Activated CD8-positive, alpha-beta memory T cell treated with anti-CD3 and anti-CD28 coated beads, Interleukin-2, amount 50 U/mL, for 24 hours (primary cell): ENCODE data around the gene CCM2.
"Not testable (repeated sequence)": the region's sequence is repeated elsewhere in the genome, so short reads cannot be mapped to it uniquely, and the experiment has no call there.

Source experiments
- DNase-seq: peaks from one replicate; pipeline ENCODE4 v3.0.0-alpha.2; 2020; ENCODE audit errors: extremely low read depth

Gene CCM2

DNA sequence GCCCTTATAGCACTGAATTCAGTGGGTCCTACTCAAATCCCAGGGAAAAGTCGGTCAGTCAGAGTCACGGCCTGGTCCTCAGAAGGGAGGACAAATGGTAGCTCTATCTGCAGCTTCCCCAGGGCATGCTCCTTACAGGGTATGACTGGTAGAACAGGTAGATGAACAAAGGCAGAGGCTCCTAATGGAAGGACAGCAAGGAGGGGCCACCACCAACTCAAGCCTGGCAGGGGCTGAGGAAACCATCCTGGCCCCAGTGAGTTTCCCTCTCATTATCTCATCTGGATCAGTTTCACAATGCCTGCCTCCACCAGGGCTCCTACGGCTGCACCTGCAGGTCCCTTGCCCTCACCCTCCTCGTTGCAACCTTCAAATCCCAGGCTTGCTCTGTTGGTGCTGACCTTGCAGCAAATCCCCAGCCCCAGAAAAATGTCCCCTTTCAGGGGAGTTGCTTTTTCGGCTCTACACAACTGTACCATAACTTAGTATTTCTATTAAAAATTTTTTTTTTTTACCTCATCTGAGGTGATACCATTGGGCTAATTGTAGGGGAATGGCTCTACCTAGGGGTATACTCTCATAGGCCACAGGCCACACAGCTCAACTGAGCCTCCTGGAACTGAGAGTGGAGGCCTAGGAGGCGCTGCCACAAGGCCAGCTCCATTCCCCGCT lies 18.8 kb upstream of the CCM2 start:
- no peak for DNase-seq

DNA sequence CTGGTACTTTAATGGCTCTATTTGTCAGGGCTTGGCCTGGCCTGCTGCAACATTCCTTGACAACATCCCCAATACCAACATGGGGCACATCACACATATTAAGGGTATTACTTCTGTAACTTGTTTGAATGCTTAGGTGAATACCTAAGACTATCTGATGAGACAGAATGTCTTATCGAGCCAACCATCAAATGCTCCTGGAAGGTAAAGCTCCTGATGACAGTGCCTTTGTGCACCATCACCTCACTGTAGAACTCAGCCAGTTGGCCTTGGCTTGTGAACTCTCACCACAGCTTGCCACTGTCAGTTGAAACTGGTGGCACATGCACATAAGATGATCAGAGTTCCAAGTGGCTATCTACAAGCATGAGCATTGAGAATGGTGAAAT lies 17.5 kb upstream of the CCM2 start:
- DNase-seq: no peak

DNA sequence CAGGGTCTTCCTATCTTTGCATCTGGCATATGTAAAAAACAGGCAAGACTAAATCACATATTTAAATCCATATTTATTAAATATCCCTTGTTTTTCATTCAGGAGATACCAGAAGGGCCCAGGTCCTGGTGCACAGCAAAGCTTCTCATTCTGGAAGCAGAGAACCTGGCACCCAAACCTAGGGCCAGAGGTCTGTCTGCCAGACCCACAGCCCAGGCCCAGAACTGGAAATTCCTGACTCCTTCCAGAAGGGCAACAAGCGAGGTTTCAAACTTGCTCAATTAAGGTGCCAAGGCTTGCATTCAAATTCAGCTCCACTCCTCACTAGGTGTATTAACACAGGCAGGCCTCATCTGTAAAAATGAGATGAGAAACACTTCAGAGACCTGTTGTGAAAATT lies 17.0 kb upstream of the CCM2 start:
- DNase-seq: no peak

DNA sequence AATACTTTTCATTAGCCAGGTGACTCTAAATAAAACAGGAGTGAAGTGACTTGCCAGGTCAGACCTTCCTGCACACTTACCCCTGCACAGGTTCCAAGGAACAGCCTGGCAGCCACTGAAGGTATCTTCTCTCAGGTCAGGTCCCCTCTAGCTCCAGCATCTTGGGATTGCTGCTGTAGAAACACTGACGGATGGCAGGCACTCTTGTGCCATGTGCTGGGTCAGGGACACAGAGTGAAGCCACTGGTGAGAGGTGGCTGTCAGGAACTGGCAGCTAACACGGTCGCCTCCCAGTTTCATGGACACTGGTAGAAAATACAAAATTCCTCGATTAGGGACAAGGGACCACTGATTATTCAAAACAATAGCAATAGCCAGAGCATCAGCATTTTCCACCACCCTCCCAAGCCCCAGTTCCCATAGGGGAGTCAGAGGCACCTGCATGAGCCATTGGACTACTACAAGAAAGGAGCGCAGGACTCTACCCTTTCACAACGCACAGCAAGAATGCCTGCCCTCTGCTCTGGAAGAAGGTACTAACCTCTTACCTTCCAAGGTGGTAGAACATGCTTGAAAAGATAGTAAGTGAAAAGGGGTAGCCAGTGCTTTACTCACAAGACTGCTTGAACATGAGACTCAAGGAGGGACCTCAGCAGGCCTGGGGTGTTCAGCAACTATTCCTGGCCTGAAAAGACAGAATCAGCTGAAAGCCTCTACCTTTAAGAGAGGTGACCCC lies 16.1 kb upstream of the CCM2 start:
- no peak for DNase-seq

DNA sequence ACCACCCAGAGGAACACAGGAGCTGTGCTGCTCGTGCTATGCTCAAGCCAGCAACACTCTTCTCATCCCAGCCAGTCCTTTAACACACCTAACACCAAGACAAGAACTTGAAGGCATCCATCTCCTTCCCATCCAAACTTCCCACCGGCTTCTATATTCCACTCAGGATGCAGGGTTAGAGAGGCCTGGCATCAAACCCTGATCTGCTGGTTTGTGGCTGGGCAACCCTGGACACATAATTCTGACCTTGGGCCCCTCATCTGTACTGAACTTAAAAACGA lies 15.6 kb upstream of the CCM2 start:
- no peak for DNase-seq

DNA sequence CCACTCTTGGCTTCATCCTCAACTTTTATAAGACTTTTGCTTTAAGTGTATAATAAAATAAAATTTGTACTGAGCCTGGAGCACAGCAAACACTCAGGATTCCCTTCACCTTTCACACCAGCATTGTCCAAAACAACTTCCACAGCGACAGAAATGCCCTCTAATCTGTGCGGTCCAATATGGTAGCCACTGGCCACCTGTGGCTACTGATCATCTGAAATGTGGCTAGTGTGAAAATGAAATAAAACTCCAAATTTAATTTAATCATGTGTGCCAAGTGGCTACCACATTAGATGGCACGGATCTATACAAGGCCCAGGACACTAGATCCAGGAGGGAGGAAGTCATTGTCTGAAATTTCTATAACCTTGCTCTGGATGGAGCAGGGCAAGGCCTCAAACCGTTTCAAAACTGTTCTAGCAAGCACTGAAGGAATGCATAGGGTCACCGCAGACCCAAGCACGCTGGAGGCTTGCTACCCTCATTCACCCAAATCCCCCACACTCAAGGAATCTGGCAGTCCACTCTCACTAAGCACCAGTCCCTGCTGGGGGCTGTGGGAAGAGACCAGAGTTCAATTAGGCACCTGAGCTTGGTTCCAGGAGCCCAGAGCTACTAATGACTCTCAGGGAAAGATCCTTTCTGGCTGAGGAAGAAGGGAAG lies 14.8 kb upstream of the CCM2 start:
- DNase-seq: no peak

DNA sequence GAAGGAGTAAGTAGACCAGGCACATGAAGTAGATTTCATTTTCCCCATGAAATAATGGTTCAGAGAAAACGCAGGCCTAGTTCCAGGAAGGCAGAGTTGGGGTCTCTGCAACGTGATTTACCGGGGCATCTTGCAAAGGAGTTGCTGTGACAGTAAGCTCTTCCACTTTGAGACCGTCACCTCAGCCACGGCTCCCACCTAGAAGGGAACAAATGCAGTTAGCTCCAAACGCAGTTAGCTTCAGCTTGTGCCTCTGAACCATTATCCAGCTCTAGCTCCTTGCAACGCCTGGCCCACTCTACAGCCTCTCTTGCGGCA lies 14.1 kb upstream of the CCM2 start:
- no peak for DNase-seq

DNA sequence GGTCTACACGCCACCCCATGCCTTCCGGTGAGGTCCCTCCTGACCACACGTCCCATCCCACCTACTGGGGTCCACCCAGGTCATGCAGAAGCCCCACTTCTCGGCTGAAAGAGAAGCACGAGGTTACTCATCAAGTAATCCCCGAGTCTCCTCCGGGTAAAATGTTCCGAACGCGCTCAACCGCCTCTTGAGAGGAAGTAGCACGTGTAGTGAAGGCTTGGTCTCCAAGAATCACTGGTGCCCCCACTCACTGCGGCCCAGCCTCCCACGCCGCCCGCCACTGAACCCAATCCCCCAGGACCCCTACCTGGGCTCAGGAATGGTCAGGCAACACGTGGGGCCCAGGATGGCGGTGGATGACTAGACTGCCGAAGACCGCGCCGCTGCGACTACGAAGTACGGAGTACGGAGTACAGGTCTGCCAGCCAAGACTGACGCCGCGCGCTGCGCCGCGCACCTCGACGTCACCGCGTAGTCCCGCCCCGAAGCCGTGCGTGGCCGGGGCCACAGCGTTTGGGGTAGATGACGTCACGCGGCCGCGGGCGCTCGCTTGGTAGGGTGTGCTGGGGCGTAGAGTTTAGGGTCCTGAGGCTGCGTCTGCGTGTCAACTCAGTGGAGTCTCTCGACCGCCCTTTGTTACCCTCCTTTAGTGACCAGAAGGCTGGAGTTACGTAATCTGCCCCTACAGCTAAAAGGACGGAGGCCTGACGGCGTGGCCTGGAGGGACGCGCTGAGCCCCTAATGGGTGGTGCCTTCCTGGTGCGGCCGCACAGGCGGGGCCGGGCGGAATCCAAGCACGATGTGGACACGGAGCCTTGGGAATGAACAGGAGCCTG lies 13.6 kb upstream of the CCM2 start:
- peak; percentile 83 for DNase-seq

DNA sequence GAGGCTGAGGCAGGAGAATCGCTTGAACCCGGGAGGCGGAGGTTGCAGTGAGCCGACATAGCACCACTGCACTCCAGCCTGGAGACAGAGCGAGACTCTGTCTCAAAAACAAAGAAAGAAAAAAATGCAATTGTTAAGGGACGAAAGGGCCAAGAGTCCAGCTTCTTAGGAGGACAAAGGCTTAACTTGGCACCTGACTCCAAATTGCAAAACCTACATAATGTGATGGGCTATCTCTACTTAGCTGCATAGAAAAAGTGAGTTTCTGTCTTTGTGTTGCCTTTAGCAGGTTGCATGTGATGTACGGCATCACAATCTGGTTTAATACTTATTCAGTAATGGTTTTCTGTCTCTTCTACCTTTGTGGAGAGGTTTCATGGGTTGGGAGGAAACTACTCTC lies 12.5 kb upstream of the CCM2 start:
- no peak for DNase-seq

DNA sequence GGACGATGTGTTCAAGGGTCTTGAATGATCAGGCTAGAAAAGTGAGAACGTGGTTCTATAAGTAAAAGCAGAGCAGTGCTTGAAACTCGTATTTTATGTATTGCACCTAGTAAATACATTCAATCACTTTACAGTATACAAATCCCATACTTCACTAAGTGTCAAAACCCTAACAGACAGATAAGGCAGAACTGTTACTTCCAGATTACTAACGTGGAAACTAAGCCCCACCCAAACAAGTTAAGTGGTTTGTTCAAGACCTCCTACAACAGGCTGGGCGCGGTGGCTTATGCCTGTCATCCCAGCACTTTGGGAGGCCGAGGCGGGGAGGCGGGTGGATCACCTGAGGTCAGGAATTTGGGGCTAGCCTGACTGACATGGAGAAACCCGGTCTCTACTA lies 12.0 kb upstream of the CCM2 start:
- DNase-seq: no peak

DNA sequence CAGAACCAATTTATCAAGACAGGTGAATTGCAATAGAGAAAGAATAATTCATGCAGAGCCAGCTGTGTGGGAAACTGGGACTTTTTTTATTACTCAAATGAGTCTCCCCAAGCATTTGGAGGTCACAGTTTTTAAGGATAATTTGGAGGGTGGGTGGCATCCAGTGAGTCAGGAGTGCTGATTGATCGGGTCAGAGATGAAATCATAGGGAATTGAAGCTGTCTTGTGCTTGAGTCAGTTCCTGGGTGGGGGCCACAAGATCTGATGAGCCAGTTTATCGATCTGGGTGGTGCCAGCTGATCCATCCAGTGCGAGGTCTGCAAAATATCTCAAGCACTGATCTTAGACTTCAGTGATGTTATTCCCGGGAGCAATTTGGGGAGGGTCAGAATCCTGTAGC lies 11.3 kb upstream of the CCM2 start:
- no peak for DNase-seq

DNA sequence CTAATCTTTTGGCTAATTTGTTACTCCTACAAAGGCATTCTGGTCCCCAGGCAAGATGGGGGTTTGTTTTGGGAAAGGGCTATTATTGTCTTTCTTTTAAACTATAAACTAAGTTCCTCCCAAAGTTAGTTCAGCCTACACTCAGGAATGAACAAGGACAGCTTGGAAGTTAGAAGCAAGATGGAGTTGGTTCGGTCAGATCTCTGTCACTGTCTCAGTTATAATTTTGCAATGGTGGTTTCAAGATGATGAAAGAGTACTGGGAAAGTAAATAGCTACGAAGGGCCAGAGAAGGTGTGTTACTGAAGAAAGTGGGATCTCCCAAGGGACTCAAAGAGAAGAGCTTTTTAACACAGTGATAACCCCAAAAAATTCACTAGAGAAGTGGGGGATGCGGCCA lies 10.9 kb upstream of the CCM2 start:
- no peak for DNase-seq

DNA sequence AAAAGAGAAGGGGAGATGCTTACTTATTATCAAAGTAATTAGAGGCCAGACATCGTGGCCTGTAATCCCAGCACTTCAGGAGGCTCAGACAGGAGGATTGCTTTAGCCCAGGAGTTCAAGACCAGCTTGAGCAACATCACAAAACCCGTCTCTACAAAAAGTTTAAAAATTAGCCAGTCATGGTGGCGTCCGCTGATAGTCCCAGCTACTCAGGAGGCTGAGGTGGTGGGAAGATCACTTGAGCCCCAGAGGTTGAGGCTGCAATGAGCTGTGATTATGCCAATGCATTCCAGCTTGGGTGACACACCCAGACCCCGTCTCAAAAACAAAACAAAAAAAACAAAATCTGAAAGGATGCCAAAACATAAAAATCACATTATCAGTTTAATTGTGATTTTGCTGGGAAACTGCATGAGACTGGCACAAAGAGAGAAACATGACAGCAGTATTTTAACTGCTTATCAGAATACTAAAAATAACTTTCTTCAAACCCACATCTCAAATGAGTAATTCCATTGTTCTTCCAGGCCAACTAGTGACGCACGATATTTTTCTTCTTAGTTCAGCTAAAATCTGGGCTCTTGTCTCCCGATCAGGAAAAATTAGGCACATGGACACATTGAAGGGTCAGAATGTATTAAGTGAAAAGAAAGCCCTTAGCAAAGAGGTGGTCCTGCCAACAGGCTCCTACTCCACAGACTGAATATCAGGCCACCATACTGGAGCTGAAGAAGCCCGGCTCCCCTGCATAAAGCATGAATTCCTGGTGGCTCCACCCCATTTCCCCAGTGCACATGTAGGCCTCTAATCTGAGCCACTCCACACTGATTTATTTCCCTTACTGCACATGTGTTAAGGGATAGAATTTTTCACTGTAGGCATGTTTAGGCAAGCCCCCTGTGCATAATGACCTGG lies 9.6 kb upstream of the CCM2 start:
- no peak for DNase-seq

DNA sequence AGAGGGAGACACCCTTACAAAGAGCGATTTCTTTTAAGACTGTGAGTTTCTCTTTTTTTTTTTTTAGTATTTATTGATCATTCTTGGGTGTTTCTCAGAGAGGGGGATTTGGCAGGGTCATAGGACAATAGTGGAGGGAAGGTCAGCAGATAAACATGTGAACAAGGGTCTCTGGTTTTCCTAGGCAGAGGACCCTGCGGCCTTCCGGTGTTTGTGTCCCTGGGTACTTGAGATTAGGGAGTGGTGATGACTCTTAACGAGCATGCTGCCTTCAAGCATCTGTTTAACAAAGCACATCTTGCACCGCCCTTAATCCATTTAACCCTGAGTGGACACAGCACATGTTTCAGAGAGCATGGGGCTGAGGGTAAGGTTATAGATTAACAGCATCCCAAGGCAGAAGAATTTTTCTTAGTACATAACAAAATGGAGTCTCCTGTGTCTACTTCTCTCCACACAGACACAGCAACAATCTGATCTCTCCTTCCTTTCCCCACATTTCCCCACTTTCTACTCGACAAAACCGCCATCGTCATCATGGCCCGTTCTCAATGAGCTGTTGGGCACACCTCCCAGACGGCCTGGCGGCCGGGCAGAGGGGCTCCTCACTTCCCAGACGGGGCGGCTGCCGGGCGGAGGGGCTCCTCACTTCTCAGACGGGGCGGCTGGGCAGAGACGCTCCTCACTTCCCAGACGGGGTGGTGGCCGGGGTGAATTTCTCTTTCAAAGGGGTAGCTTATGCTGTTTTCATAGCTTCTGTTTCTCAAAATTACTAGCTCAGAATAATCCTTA lies 7.8 kb upstream of the CCM2 start:
- not testable (repeated sequence) for DNase-seq

DNA sequence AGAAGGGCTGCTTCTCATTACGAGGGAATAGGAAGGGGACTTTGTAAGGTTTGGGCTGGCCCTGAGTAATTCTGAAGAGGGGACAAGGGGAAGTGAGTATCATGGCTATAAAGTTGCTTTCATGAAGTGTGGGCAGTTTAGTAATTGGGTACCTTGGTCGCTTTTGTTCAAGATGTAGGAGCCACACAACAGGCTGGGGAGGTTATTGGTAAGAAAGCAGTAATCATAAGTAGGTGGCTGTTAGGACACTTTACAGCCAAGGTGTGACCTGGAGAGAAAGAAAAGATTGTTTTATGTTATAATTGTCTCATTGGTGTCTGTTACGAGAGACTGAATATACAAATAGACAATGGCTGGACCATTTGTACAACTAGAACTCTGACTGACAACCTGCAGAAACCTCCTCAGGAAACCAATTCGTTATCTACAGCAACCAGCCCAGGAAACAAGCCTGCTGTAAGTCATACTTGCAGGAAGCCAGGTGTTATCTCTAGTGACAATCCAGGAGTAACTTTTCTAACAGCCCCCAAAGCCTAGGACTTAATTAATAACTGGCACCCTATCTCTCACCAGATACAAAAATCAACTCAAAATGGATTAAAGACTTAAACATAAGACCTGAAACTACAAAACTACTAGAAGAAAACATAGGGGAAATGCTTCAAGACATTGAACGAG lies 5.0 kb upstream of the CCM2 start:
- DNase-seq: no peak

DNA sequence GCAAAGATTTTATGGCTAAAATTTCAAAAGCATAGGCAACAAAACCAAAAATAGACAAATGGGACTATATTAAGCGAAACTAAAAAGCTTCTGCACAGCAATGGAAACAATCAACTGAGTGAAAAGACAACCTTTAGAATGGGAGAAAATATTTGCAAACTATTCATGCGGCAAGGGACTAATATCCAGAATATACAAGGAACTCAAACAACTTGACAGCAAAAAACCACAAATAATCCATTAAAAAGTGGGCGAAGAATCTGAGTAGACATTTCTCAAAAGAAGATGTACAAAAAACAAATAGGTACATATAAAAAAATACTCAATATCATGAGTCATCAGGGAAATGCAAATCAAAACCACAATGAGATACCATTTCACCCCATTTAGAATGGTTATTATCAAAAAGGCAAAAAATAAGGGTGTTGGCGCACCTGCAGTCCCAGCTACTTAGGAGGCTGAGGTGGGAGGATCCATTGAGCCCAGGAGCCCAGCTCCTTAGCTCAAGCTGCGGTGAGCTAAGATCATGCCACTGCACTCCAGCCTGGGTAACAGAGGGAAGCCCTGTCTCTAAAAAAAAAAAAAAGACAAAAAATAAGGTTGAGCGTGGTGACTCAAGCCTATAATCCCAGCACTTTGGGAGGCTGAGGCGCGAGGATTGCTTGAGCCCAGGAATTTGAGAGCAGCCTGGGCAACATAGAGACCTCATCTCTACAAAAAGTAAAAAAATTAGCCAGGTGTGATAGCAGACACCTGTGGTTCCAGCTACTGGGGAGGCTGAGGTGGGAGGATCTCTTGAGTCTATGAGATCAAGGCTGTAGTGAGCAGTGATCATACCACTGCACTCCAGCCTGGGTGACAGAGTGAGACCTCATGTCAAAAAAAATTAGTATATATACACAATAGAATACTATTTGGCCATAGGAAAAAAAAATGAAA lies 4.2 kb upstream of the CCM2 start:
- DNase-seq: no peak

DNA sequence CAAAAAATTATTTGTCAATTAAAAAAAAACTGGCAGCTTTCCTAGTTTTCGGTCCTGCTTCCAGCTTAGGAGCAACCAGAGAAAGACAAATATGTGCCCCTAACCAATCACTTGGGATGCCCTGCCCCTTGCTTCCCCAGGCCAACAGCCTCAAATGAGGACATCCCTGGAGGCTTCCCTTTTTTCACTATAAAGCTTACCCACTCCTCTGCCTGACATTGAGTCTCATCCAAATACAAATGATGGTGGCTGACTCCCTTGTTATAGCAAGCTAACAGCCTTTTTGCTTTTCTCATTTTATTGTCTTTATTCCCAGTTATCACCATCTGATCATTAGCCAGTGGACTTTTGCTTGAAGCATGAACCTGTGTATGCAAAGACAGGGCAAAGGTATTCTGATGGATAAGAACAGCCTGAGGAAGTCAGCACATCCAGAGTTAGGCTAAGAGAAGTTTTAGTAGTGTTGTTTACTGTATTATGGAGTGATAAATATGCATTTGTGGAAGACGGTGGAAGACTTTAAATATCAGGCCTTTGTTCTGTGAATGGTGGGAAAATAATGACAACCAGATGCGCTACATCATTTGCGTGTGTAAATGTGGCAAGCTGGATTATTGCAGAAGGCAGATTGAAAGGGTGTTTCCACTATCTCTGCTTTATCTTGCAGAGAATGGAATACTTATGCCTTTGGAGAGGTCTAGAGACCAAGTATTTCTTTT lies 1.7 kb upstream of the CCM2 start:
- DNase-seq: no peak
